Measurements from ENCODE around the gene TMC5.
"Not testable (repeated sequence)": the region's sequence is repeated elsewhere in the genome, so short reads cannot be mapped to it uniquely, and the experiment has no call there.

- not testable (repeated sequence) for TF ChIP-seq RAD21 (conservative IDR thresholded peaks at IDR 0.05); REST (IDR thresholded peaks at IDR 0.05; ENCODE audit: borderline replicate concordance); CTCF (IDR thresholded peaks at IDR 0.05; ENCODE audit: poor library complexity, severe bottlenecking); EP300 (conservative IDR thresholded peaks at IDR 0.05; ENCODE audit: poor library complexity, severe bottlenecking); EZH2 (IDR thresholded peaks at IDR 0.05; ENCODE audit: borderline replicate concordance, insufficient read depth, low read length, poor library complexity, severe bottlenecking)
Measured at GRCh38 chr16:19397373-19397772, 20.3 kb upstream of the TMC5 start.
